NCI-H1417 (cell line): ENCODE results near the gene EFNA2.
A peak's percentile ranks its signal among the peaks of the same experiment; 100 is the strongest.
"Not testable (repeated sequence)": the region's sequence is repeated elsewhere in the genome, so short reads cannot be mapped to it uniquely, and the experiment has no call there.

Experiments used
- DNase-seq, 3 experiments: peaks; one replicate each; lab custom pipeline; 2025; lab: John Stamatoyannopoulos, UW

EFNA2 gene

GRCh38 chr19:1318678-1319471, 33.2 kb downstream of the EFNA2 start:
- DNase-seq: peak in 2 of 3 experiments; percentile 34 to 44

DNA sequence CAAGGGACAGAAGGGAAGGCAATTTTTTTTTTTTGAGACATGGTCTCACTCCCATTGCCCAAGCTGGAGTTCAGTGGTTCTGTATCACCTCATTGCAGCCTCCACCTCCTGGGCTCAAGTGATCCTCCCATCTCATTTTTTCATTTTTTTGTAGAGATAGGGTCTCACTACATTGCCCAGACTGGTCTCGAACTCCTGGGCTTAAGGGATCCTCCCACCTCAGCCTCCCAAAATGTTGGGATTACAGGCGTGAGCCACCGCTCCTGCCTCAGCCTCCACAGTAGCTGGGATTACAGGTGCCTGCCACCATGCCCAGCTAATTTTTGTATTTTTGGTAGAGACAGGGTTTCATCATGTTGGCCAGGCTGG, 34.6 kb downstream of the EFNA2 start:
- DNase-seq: not testable (repeated sequence)

DNA sequence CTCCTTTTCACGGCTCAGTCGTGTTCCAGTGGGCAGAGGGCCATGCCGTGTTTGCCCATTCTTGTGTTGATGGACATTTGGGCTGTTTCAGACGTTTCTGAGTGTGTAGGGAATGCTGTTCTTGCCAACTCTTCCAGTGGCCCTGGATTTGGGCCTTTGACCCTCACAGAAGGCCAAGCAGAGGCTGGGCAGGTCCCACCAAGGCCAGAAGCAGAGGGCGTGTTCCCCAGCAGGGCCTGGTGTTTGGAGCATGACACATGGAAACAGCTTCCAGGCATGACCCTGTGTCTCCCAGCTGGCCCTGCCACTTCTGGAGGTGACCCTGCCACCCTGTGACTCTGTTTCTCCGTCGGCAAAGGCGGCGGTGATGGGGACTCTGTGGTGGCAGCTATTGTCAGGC, 35.9 kb downstream of the EFNA2 start:
- DNase-seq: no peak

- DNase-seq: no peak
Observed at GRCh38 chr19:1322198-1322981, 36.7 kb downstream of the EFNA2 start.

- DNase-seq: no peak
Observed at GRCh38 chr19:1324249-1324805, 38.7 kb downstream of the EFNA2 start.

GRCh38 chr19:1324806-1325567, 39.3 kb downstream of the EFNA2 start:
- peak in 2 of 3 experiments; percentile 91 to 94 for DNase-seq

- DNase-seq: no peak
Observed at GRCh38 chr19:1325568-1326294, 40.1 kb downstream of the EFNA2 start.

DNA sequence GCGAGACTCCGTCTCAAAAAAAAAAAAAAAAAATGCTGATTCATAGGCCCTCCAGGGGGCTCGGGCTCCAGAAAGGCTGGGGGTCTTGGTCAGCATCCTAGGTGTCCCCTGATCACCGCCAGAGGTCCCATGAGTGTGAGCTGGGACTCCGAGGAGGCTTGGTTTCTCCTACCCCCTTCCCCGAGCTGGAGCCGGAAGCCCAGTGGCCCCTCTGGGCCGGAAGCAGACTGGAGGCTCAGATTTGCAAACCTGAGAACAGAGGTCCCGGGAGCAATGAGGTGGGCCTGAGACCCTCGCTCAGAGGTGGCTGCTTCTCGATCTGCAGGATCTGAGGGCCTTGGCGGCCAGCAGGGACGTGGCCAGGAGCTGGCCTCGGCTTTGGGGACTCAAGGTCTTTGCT, 41.5 kb downstream of the EFNA2 start:
- no peak for DNase-seq

- not testable (repeated sequence) for DNase-seq
Observed at GRCh38 chr19:1332208-1332607, 46.5 kb downstream of the EFNA2 start.

DNA sequence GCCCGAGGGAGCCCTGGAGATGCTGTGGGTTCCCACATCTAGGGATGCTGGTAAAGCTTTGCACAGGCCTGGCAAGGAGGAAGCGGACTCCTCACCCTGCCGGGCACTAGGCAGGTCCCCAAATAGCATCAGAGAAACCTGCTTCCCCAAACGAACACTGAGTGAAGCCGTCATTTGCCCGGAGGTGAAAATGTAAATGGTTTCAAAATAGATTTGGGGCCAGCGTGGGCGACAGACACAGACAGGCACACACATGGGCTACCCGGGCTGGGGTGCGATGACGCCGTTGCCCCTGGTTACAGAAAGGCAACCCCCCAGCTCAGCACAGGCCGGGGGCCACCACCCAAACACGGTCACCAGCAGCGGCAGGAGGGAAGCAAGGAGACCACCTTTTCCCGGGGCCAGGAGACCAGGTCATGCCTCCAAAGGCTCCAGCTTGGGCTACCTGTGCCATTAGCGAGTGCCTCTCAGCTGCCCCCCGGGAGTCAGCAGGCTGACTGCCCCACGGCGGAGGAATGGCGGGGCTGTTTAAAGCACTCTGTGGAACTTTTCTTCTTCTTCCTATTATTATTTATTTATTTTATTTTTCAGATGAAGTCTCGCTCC, 50.5 kb downstream of the EFNA2 start:
- DNase-seq: no peak

DNA sequence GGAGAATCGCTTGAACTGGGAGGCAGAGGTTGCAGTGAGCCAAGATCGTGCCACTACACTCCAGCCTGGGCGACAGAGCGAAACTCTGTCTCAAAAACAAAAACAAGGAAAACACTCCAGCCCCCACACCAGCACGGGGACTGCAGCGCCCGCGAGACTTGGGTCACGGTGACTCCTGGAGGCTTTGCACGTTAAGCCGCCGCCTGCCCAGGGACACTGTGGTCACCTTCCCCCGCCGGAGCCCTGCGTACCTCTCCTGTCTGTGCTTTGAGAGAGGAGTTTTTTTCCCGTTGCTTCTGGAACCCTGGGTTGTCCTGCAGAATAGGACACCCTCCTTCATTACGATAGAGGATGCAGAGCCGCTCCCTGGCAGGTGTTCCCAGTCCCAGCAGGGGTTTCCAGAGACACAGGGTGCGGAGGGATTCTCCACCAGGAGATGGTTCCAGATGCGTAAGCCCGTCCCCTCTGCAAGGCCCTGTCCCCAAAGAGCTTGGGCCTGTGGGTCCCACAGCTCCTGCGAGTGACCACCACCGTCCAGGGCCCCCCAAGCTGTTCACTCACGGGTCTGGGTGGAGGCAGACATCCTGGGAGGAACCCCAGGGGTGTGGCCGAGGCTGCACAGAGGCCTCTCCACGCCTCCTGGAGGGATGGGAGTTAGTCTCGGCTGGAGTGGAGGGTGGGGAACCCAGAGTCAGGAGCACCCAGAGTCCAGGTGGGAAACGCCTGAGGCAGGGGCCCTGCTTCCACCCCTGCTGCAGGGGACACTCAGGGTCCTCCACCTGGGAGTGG, 55.2 kb downstream of the EFNA2 start:
- DNase-seq: no peak

DNA sequence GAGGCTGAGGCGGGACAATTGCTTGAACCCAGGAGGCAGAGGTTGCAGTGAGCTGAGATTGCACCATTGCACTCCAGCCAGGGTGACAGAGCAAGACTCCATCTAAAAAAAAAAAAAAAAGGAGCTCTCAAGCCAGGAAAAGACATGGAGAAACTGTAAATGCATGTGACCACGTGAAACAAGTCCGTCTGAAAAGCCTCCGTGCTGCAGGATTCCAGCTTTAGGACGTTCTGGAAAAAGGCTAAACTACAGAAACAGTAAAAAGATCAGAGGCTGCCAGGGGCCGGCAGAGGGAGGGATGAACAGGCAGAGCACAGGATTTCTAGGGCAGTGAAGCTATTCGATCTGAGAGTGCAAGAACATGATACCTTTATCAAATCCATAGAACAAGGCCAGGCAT, 57.4 kb downstream of the EFNA2 start:
- no peak for DNase-seq

- DNase-seq: no peak
Observed at GRCh38 chr19:1349211-1349610, 63.5 kb downstream of the EFNA2 start.

DNA sequence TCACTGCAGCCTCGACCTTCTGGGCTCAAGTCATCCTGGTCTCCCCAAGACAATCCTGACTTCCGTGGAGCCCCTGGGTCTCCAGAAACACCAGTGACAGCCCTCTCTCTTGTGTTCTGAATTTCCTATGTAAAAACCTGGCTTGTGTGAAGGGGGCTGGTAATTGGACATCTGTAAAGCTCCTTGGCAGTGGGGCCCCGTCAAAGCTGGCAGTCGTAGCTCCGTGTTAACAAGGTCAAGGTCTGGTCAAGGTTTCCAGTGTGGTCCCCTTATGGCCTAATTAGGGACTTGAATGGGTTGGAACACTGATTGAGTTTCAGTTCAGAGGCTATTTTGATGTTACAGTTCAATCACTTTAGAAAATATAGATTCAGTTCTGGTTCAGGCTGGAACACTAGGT, 65.2 kb downstream of the EFNA2 start:
- DNase-seq: no peak
